GM23338 (cell line): Measurements from ENCODE around the gene FTO. TPM values are rescaled to one million over a fixed set of nuclear protein-coding genes. Genes with fewer than 3 reads are reported as not detected.

Experiments used
- ATAC-seq: fragments of 200-7000 bp; cut with Tn5 transposase; 3 replicates; pipeline ENCODE4 v1.9.1; 2020
- DNase-seq: peaks from one replicate; pipeline ENCODE4 v3.0.0-alpha.2; 2015; ENCODE audit warnings: low spot score
- H2AFZ ChIP-seq: fragments of 200-600 bp; sonication (generic); 2 replicates; pipeline ENCODE4 v1.8.0; 2016; ENCODE audit warnings: antibody characterized with exemption, mild to moderate bottlenecking, moderate library complexity
- H3F3A ChIP-seq: fragments of 200-600 bp; sonication (generic); replicated peaks from 2 replicates; pipeline ENCODE4 v1.8.0; 2017; ENCODE audit warnings: antibody characterized with exemption, mixed run types, low read depth
- H3K27ac ChIP-seq: fragments of 200-600 bp; sonication (generic); 2 replicates; pipeline ENCODE4 v1.6.1; 2016; ENCODE audit warnings: low read depth
- H3K27me3 ChIP-seq: fragments of 200-600 bp; sonication (generic); 2 replicates; pipeline ENCODE4 v1.8.0; 2016; ENCODE audit warnings: mild to moderate bottlenecking, mixed run types, moderate library complexity; ENCODE audit not compliant: insufficient read depth
- H3K36me3 ChIP-seq: fragments of 200-600 bp; sonication (generic); 2 replicates; pipeline ENCODE4 v1.8.0; 2016; ENCODE audit warnings: mild to moderate bottlenecking; ENCODE audit not compliant: insufficient read depth
- H3K4me1 ChIP-seq: fragments of 200-600 bp; sonication (generic); 2 replicates; pipeline ENCODE4 v1.8.0; 2016; ENCODE audit warnings: mild to moderate bottlenecking, moderate library complexity; ENCODE audit not compliant: insufficient read depth
- H3K4me2 ChIP-seq: fragments of 200-600 bp; sonication (generic); 2 replicates; pipeline ENCODE4 v1.7.1; 2017; ENCODE audit warnings: mixed run types
- H3K4me3 ChIP-seq: fragments of 200-600 bp; sonication (generic); 2 replicates; pipeline ENCODE4 v1.6.1; 2016; ENCODE audit warnings: mixed run types
- H3K79me2 ChIP-seq: fragments of 200-600 bp; sonication (generic); replicated peaks from 2 replicates; pipeline ENCODE4 v1.8.0; 2017; ENCODE audit warnings: mild to moderate bottlenecking; ENCODE audit not compliant: insufficient read depth
- H3K9me2 ChIP-seq: fragments of 200-600 bp; sonication (generic); 2 replicates; pipeline ENCODE4 v1.8.0; 2017; ENCODE audit not compliant: insufficient read depth
- H4K20me1 ChIP-seq: fragments of 200-600 bp; sonication (generic); replicated peaks from 2 replicates; pipeline ENCODE4 v1.8.0; 2017; ENCODE audit warnings: mild to moderate bottlenecking; ENCODE audit not compliant: insufficient read depth
- H3K27ac Mint-ChIP-seq: 2 replicates; pipeline ENCODE4 v1.8.0; 2020; ENCODE audit warnings: inconsistent platforms, mild to moderate bottlenecking, moderate library complexity, mixed read lengths
- H3K27me3 Mint-ChIP-seq: 3 replicates; pipeline ENCODE4 v1.8.0; 2022; ENCODE audit warnings: low read depth, mild to moderate bottlenecking, moderate library complexity, mixed read lengths, inconsistent platforms; ENCODE audit not compliant: insufficient read depth, poor library complexity
- H3K36me3 Mint-ChIP-seq: 3 replicates; pipeline ENCODE4 v1.8.0; 2021; ENCODE audit warnings: low read depth, mild to moderate bottlenecking, inconsistent platforms, moderate library complexity, mixed read lengths
- H3K4me1 Mint-ChIP-seq: 3 replicates; pipeline ENCODE4 v1.8.0; 2020; ENCODE audit warnings: mild to moderate bottlenecking, inconsistent platforms, mixed read lengths
- H3K4me3 Mint-ChIP-seq: 3 replicates; pipeline ENCODE4 v1.8.0; 2021; ENCODE audit warnings: moderate library complexity, mild to moderate bottlenecking, inconsistent platforms, mixed read lengths
- H3K9me3 Mint-ChIP-seq: 3 replicates; pipeline ENCODE4 v1.8.0; 2020; ENCODE audit warnings: moderate library complexity, mild to moderate bottlenecking, inconsistent platforms, mixed read lengths
- CTCF ChIP-seq, 2 experiments: fragments of 200-600 bp in 1 of 2; sonication (generic) in 1 of 2; conservative IDR thresholded peaks; 2 replicates each; pipeline versions ENCODE4 v1.5.1 to v1.6.1; 2016 to 2017; ENCODE audit warnings: antibody characterized with exemption in 2 of 2, low read depth in 2 of 2, mild to moderate bottlenecking in 2 of 2, moderate library complexity in 1 of 2
- ETS1 ChIP-seq: IDR thresholded peaks from 2 replicates; pipeline ENCODE4 v1.6.1; 2016; ENCODE audit warnings: antibody characterized with exemption
- EZH2 ChIP-seq: fragments of 200-600 bp; sonication (generic); IDR thresholded peaks from one replicate; pipeline ENCODE4 v1.8.0; 2017; ENCODE audit warnings: antibody characterized with exemption, mild to moderate bottlenecking, low read depth; ENCODE audit not compliant: unreplicated experiment
- EZH2phosphoT487 ChIP-seq: fragments of 200-600 bp; sonication (generic); IDR thresholded peaks from one replicate; pipeline ENCODE4 v1.8.1; 2018; ENCODE audit warnings: antibody characterized with exemption; ENCODE audit not compliant: unreplicated experiment
- JUNB ChIP-seq: IDR thresholded peaks from one replicate; pipeline ENCODE4 v1.6.1; 2016; ENCODE audit warnings: antibody characterized with exemption; ENCODE audit not compliant: unreplicated experiment
- NANOG ChIP-seq: IDR thresholded peaks from 2 replicates; pipeline ENCODE4 v1.6.1; 2016; ENCODE audit warnings: antibody characterized with exemption, borderline replicate concordance
- STAT1 ChIP-seq: IDR thresholded peaks from one replicate; pipeline ENCODE4 v1.6.1; 2016; ENCODE audit warnings: antibody characterized with exemption; ENCODE audit not compliant: unreplicated experiment
- polyA plus RNA-seq: library from polyadenylated mRNA; unstranded; fragments of >200 nt; fragmentation: Nextera tagmentation; extraction: Ambion mirVana; gene quantifications from 2 replicates; pipeline ENCODE4 v1.2.1, GENCODE V29; 2016
- total RNA-seq: library from RNA; depleted of rRNA; stranded (reverse); fragments of >200 nt; shearing (Covaris generic); gene quantifications from 2 replicates; pipeline ENCODE4 v1.2.3, GENCODE V29; 2014
- TF ChIP-seq, protein P1 (sequence below): fragments of 250-450 bp; sonication (Bioruptor Pico); IDR thresholded peaks from 2 replicates; pipeline ENCODE4 v1.5.0; 2020; ENCODE audit warnings: mild to moderate bottlenecking, moderate library complexity

Gene FTO
- total and polyA plus RNA-seq, 2 experiments from 2014 or later, result 17.7 to 69.6 TPM

DNA sequence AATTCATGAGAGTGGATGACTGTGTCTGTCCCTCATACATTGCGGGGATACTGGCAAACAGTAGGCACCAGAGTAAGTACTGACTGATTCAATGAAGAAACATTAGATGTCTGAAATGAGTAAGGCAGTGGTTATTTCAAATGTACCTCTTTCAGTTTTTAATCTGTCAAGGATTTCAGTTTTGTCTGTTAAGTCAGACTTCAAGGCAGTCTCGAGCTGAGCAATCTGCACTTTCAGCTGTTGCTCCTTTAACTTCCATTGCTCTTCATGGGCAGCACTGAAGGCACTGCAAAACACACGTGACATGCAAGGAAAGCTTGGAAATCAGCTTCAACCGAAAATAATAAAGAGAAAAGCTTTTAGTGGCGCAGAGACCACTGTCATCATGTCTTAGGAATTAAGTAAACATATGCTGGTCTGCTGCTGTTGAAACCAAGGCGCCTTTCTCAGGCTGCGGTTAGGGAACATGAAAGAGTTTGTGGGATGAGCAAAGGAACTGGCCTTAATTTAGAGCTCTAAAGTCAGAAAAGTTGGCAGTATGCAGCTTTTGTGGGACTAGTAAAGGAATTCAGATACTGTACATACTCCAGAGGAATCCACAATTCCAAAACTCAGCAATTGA lies 39.1 kb upstream of the FTO start:
- no peak for DNase-seq
- peaks cover 6% of the 10 kb centered on the region for H3K4me1 Mint-ChIP-seq
- Histone ChIP-seq H3K36me3 (no peaks in the 10 kb centered on the region), H3K4me2 (no peak overlapping the region), H3K4me3 (no peak overlapping the region), H3K79me2 (no peaks in the 10 kb centered on the region), H3K27ac (no peak overlapping the region), H3F3A (no peaks in the 10 kb centered on the region), H3K9me2 (no peaks in the 10 kb centered on the region), H3K4me1 (peaks cover 8% of the 10 kb centered on the region; the same call in 1 of the 2 replicates), H2AFZ (no peak overlapping the region), H4K20me1 (no peaks in the 10 kb centered on the region), H3K27me3 (no peaks in the 10 kb centered on the region)
- no peak for ATAC-seq
- no peaks in the 10 kb centered on the region for H3K9me3 Mint-ChIP-seq
- H3K36me3 Mint-ChIP-seq, result no peaks in the 10 kb centered on the region
- H3K27ac Mint-ChIP-seq, result no peak overlapping the region
- no peak overlapping the region for H3K4me3 Mint-ChIP-seq
- no peaks in the 10 kb centered on the region for H3K27me3 Mint-ChIP-seq
- no peak for TF ChIP-seq ETS1
- TF ChIP-seq EZH2phosphoT487, result no peak
- TF ChIP-seq JUNB, result no peak
- no peak for TF ChIP-seq NANOG
- TF ChIP-seq CTCF (conservative IDR thresholded peaks at IDR 0.05; ENCODE audit: low read depth in 2 of 2), result no peak
- TF ChIP-seq EZH2, result no peak

GRCh38 chr16:53666786-53667415 lies 37.1 kb upstream of the FTO start:
- H3K4me2 ChIP-seq, result no peak overlapping the region
- Mint-ChIP-seq H3K27ac (no peak overlapping the region), H3K27me3 (no peaks in the 10 kb centered on the region), H3K4me3 (no peak overlapping the region), H3K36me3 (no peaks in the 10 kb centered on the region), H3K9me3 (no peaks in the 10 kb centered on the region), H3K4me1 (peaks cover 4% of the 10 kb centered on the region)
- H3F3A ChIP-seq, result no peaks in the 10 kb centered on the region
- no peaks in the 10 kb centered on the region for H3K36me3 ChIP-seq
- ATAC-seq (no peak), DNase-seq (no peak)
- H2AFZ ChIP-seq, result no peak overlapping the region
- H3K4me1 ChIP-seq, result peaks cover 6% of the 10 kb centered on the region; the same call in 1 of the 2 replicates
- no peaks in the 10 kb centered on the region for H4K20me1 ChIP-seq
- no peak for TF ChIP-seq EZH2phosphoT487
- TF ChIP-seq, protein P1, sequence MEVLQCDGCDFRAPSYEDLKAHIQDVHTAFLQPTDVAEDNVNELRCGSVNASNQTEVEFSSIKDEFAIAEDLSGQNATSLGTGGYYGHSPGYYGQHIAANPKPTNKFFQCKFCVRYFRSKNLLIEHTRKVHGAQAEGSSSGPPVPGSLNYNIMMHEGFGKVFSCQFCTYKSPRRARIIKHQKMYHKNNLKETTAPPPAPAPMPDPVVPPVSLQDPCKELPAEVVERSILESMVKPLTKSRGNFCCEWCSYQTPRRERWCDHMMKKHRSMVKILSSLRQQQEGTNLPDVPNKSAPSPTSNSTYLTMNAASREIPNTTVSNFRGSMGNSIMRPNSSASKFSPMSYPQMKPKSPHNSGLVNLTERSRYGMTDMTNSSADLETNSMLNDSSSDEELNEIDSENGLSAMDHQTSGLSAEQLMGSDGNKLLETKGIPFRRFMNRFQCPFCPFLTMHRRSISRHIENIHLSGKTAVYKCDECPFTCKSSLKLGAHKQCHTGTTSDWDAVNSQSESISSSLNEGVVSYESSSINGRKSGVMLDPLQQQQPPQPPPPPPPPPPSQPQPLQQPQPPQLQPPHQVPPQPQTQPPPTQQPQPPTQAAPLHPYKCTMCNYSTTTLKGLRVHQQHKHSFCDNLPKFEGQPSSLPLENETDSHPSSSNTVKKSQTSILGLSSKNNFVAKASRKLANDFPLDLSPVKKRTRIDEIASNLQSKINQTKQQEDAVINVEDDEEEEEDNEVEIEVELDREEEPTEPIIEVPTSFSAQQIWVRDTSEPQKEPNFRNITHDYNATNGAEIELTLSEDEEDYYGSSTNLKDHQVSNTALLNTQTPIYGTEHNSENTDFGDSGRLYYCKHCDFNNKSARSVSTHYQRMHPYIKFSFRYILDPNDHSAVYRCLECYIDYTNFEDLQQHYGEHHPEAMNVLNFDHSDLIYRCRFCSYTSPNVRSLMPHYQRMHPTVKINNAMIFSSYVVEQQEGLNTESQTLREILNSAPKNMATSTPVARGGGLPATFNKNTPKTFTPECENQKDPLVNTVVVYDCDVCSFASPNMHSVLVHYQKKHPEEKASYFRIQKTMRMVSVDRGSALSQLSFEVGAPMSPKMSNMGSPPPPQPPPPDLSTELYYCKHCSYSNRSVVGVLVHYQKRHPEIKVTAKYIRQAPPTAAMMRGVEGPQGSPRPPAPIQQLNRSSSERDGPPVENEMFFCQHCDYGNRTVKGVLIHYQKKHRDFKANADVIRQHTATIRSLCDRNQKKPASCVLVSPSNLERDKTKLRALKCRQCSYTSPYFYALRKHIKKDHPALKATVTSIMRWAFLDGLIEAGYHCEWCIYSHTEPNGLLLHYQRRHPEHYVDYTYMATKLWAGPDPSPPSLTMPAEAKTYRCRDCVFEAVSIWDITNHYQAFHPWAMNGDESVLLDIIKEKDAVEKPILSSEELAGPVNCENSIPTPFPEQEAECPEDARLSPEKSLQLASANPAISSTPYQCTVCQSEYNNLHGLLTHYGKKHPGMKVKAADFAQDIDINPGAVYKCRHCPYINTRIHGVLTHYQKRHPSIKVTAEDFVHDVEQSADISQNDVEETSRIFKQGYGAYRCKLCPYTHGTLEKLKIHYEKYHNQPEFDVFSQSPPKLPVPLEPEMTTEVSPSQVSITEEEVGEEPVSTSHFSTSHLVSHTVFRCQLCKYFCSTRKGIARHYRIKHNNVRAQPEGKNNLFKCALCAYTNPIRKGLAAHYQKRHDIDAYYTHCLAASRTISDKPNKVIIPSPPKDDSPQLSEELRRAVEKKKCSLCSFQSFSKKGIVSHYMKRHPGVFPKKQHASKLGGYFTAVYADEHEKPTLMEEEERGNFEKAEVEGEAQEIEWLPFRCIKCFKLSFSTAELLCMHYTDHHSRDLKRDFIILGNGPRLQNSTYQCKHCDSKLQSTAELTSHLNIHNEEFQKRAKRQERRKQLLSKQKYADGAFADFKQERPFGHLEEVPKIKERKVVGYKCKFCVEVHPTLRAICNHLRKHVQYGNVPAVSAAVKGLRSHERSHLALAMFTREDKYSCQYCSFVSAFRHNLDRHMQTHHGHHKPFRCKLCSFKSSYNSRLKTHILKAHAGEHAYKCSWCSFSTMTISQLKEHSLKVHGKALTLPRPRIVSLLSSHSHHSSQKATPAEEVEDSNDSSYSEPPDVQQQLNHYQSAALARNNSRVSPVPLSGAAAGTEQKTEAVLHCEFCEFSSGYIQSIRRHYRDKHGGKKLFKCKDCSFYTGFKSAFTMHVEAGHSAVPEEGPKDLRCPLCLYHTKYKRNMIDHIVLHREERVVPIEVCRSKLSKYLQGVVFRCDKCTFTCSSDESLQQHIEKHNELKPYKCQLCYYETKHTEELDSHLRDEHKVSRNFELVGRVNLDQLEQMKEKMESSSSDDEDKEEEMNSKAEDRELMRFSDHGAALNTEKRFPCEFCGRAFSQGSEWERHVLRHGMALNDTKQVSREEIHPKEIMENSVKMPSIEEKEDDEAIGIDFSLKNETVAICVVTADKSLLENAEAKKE (CRISPR knock-in tag), result no peak
- no peak for TF ChIP-seq STAT1
- TF ChIP-seq ETS1, result no peak
- no peaks in the 10 kb centered on the region for H3K9me2 ChIP-seq
- H3K27ac ChIP-seq, result no peak overlapping the region
- H3K4me3 ChIP-seq, result no peak overlapping the region
- no peaks in the 10 kb centered on the region for H3K79me2 ChIP-seq
- no peaks in the 10 kb centered on the region for H3K27me3 ChIP-seq
